HepG2 (cell line): Measurements from ENCODE around the gene ZNF106. TPM values are rescaled to one million over a fixed set of nuclear protein-coding genes. Genes with fewer than 3 reads are reported as not detected.

Experiments
- KIAA2018 ChIP-seq: sonication (generic); formaldehyde crosslinking; IDR thresholded peaks from 2 replicates; pipeline ENCODE4 v1.5.0; 2020; ENCODE audit warnings: mild to moderate bottlenecking, missing genetic modification reagents, borderline replicate concordance
- TP53 ChIP-seq: sonication (generic); formaldehyde crosslinking; conservative IDR thresholded peaks from 2 replicates; pipeline ENCODE4 v1.4.0; 2020; ENCODE audit warnings: missing genetic modification reagents
- polyA plus RNA-seq, 8 experiments: library from polyadenylated mRNA; depleted of rRNA in 3 of 8; stranded (reverse) in 7 of 8; unstranded in 1 of 8; fragments of >200 nt; fragmentation: Illumina TruSeq in 4 of 8; extraction: Trizol in 4 of 8; gene quantifications; 2 replicates each; pipeline versions ENCODE4 v1.2.1 to v1.2.3, GENCODE V29; 2011 to 2016; ENCODE audit warnings: low read depth in 4 of 8, missing spikeins in 1 of 8, mixed read lengths in 1 of 8; ENCODE audit not compliant: insufficient read depth in 1 of 8
- total RNA-seq, 5 experiments: library from RNA; depleted of rRNA; stranded (reverse); fragments of >200 nt; fragmentation: Illumina TruSeq; extraction: Trizol; gene quantifications; 2 replicates each; pipeline ENCODE4 v1.2.3, GENCODE V29; 2016; ENCODE audit warnings: low read depth in 1 of 5
- TF ChIP-seq, protein P1 (sequence below): sonication (generic); formaldehyde crosslinking; IDR thresholded peaks from 2 replicates; pipeline ENCODE4 v1.5.0; 2020; ENCODE audit warnings: missing genetic modification reagents, mild to moderate bottlenecking, borderline replicate concordance

The ZNF106 gene
- total and polyA plus RNA-seq, 2 of the 13 experiments (the other 11 are each of a cell fraction or from before 2014, with no cell fraction given): 12.5 to 35.1 TPM

DNA sequence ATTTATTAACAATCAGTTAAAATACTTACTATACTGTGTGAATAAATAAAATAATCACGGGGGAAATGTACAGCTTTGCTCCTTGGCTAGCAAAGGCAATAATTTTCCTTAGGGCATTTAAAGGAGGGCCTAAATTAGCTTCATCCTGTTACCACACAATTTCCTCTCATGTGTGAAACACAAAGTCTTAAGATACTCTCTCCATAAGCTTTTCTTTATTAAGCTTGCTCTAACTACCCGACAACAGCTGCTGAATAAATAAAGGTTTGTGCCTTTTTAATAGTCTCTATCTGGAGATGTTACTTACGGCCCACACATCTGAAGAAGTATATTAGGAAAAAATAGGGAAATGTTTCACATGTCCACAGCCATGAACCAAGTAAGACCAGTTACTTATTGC lies 29.7 kb downstream of the ZNF106 start (continued):
- no peak for TF ChIP-seq KIAA2018 (CRISPR knock-in tag)
- TF ChIP-seq TP53: no peak
- TF ChIP-seq, protein P1, sequence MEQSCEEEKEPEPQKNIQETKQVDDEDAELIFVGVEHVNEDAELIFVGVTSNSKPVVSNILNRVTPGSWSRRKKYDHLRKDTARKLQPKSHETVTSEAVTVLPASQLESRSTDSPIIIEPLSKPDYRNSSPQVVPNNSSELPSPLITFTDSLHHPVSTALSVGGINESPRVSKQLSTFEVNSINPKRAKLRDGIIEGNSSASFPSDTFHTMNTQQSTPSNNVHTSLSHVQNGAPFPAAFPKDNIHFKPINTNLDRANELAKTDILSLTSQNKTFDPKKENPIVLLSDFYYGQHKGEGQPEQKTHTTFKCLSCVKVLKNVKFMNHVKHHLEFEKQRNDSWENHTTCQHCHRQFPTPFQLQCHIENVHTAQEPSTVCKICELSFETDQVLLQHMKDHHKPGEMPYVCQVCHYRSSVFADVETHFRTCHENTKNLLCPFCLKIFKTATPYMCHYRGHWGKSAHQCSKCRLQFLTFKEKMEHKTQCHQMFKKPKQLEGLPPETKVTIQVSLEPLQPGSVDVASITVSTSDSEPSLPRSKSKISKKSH (CRISPR knock-in tag): no peak
